HTR-8/SVneo (cell line): ENCODE measurements around the gene TOM1L1.

Experiments used
- DNase-seq: peaks from one replicate; pipeline ENCODE4 v3.0.0; 2011; ENCODE audit warnings: low spot score, mixed read lengths; ENCODE audit not compliant: insufficient read length
- FAIRE-seq: peaks from 2 replicates; lab custom pipeline; 2011; peaks lifted over from hg19 to GRCh38; lab: Jason Lieb, UNC

Gene TOM1L1

DNA sequence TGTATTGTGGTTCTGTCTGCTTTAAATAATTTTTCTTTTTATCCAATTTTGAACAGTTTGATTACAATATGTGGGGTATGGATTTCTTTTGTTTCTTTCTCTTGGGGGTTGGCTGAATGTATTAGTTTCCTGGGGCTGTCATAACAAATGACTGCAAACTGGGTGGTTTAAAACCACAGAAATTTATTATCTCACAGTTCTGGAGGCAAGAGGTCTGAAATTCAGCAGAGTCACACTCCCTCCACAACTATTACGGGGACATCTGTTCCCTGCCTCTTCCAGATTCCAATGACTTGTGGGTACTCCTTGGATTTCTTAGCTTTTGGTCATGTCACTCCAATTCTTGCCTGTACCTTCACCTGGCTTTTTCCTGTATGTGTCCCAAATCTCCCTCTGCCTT lies 44.1 kb downstream of the TOM1L1 start:
- FAIRE-seq (no peak), DNase-seq (no peak)

DNA sequence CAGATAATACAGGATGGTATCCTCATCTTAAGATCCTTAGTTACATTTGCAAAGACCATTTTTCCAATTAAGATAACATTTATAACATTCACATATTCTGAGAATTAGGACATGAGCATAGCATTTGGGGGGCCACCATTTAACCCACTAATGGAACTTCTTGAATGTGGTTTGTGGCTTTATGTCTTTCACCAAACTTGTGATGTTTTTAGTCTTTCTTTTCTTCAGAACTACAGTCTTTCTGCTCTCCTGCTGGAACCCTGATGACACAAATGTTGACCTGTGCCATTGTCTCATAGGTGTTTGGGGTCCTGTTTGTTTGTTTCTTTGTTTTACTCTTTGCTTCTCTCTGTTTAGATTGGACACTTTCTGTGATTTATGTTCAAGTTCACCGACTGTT lies 44.6 kb downstream of the TOM1L1 start:
- FAIRE-seq (no peak), DNase-seq (no peak)

DNA sequence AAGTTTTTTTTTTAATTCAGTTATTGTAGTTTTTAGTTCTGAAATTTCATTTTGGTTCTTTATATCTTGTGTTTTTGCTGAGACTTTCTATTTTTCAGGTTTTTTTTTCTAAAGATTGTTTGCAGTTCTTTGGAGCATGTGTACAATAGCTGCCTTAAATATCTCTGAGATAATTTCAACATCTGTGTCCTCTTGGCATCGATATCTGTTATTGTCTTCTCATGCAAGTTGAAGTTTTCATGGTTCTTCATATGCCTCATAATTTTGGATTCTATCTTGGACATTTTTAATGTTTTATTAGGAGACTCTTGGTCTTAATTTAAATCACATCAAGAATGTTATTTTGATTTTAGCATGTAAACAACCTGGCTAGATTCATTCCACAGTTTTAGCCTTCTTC lies 45.0 kb downstream of the TOM1L1 start:
- no peak for FAIRE-seq

DNA sequence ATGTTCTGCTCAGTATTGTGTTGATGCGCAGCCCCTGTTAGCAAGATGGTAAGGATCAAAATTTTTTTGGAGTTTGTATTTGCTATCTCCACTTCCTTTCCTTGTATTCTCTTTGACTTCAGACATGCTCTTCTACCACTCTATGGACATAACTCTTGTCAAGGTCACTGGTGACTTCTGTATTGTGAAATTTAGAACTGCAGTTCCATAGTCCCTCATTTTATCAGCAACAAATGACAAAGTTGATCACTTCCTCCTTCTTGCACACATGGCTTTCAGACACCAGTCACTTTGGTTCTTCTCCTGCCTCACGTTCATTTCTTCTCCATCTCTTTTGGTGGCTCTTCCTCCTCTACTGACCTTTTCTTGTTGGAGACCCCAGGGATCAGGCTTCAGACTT lies 46.7 kb downstream of the TOM1L1 start:
- FAIRE-seq (no peak), DNase-seq (no peak)

More for the DNA sequence above, 45.0 kb downstream of the TOM1L1 start:
- DNase-seq, result no peak

DNA sequence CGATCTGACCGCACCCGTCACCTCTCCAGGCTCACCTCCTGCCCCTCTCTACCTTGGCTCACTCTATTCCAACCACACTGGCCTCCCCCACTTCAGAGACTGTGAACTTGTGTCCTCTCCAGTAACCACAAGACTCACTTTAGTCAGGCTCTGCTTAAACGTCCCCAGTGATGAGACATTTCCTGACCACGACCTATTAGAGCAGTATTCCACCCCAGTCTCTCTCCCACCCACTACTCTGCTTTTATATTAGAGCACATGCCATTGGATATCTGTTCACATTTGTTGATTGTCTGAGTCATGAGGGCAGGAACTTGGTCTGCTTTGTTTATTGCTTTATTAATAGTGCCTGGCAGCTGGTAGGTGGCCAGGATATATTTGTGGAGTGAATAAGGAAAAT lies 47.7 kb downstream of the TOM1L1 start:
- DNase-seq (peak; percentile 64), FAIRE-seq (peak; percentile 76)

DNA sequence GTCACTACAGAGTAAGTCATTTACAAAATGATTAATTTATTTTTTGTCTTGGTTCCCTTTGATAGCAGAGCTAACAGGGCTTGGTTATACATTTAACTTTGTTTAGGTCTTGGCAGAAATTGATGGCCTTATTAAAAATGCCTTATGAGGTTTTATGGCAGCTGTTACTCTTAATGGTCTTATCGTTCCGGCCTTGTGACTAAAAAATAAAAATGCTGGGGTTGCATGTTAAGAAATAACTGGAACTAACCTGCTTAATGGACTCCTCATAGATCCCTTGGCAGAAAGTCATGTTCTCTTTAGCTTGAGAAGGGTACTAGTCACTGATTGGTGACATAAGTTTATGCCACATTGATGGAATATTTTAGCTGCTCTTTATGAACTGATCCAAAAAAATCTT lies 49.5 kb downstream of the TOM1L1 start:
- DNase-seq (no peak), FAIRE-seq (no peak)

DNA sequence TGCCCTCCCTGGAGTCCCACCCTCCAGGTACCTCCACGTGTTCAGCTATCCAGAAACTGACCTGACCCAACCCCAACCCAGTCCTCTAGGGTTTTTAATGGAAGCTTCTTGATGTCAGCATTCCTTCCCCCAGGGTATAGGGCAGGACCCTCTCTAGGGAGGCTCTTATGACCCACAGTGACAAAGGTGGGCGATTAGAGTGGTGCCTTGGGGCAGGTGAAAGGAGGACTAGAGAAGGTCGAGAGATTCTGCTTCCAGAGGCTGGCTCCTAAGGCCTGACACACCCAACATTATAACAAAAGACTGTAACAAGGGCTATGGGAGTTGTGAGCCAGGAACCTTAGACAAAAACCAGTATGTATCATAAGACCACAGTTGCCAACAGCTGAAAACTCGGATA lies 50.6 kb downstream of the TOM1L1 start:
- no peak for DNase-seq
- FAIRE-seq, result no peak

DNA sequence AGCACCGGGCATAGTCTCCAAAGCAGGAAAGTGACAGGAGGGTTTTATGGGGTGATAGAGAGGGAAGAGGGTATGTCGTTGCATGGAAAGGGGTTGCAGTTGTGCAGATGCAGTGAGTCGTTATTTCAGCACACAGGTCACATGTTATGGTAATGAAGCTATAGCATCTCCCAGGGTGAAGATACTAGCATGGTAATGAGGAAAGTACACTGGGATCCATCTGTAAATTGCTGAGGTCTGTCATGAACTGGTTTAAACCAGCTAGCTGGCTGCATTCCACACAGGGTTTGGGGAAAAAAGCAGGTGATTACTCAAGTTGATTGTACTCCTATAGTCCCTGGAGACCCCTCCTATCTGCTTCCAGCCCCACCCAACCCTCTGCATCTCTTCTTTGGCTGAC lies 56.1 kb downstream of the TOM1L1 start:
- FAIRE-seq, result no peak
- no peak for DNase-seq

DNA sequence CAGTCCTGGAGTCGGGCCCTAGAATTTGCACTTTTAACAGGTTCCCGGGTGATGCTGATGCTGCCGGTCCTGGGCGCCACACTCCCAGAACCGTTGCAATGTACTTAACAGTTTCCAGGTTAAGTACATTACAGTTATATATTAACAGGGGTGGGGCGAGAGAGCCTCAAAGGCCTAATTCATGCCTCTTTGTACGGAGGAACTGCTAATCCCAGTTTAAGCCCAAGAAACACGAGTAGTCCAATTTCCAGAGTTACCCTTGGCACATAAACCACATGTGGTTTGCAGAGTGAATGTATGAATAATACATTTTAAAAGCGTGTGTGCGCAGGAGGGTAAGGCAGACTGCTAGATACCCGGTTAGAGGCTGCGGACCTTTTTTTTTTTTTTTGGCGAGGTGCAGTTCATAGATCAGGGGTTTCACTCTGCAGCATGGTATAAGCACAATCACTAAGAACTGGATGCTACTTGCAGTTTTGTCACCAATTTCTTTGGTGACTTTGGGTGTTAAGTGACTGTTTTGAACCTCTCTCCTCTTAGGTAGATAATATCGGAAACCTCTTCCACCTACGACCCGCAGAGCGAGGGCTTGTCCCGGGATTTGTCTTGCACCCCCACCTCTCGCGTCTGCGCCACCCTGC lies 67.1 kb downstream of the TOM1L1 start:
- FAIRE-seq, result no peak
- DNase-seq, result peak; percentile 46

DNA sequence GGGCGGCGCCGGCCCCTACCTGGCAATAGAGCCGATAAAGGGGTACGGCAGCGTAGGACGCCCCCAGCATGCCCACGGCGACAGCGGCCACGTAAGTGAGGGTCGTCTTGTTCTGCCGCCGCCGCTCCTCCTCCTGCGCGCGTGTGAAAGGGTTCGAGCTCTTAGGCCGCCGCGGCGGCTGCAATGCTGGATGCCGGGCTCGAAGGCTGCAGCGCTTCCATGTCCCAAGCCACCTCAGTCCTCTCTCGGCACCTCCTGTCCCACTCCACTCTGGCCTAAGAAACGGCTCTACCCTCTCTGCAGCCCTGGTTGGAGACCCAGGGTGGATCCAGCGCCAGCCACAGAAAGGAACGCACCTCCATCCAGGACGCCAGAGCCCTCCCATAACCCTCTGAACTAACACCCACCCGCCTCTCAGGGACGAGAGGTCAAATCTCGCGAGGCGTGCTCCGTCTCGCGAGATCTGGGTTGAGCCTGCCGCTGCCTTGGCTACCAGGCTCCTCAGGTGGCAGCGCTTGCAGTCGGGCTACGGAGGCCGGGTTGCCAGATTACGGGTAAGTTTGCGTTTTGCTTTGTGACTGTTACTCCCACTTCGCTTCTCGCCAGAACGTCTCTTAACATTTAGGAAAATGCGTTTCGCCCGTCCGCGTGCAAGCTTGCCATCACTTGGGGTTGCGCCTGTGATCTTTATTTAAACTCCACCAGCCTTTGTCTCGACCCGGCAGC lies 67.8 kb downstream of the TOM1L1 start, which contains the start of the genes COX11 and STXBP4:
Gene COX11, minus strand, starts transcription at position 393 of the 726 bp plus-strand sequence. Its CDS starts 8 bp downstream, at position 385.
Gene STXBP4, plus strand, starts transcription at position 504 of the 726 bp plus-strand sequence. CDS start 17,455 bp downstream, outside the sequence.
- peak; percentile 99 for DNase-seq
- peak; percentile 89 for FAIRE-seq

DNA sequence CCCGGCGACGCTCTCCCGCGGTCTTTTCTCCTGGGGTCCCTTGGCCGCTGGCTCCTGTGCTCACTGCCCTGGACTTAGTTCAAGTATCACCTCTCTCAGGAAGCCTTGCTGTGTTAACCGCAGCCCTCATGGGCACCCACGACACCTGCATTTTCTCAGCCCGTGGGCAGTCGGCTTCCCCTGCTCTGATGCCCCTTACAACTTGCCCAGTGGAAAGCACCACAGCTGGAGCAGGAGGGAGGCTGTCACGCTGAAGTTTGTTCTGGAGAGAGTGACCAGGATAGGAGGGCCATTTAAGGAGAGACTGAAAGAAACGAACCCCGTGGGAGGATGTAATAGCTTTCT lies 68.3 kb downstream of the TOM1L1 start:
- DNase-seq, result peak; percentile 45
- no peak for FAIRE-seq

DNA sequence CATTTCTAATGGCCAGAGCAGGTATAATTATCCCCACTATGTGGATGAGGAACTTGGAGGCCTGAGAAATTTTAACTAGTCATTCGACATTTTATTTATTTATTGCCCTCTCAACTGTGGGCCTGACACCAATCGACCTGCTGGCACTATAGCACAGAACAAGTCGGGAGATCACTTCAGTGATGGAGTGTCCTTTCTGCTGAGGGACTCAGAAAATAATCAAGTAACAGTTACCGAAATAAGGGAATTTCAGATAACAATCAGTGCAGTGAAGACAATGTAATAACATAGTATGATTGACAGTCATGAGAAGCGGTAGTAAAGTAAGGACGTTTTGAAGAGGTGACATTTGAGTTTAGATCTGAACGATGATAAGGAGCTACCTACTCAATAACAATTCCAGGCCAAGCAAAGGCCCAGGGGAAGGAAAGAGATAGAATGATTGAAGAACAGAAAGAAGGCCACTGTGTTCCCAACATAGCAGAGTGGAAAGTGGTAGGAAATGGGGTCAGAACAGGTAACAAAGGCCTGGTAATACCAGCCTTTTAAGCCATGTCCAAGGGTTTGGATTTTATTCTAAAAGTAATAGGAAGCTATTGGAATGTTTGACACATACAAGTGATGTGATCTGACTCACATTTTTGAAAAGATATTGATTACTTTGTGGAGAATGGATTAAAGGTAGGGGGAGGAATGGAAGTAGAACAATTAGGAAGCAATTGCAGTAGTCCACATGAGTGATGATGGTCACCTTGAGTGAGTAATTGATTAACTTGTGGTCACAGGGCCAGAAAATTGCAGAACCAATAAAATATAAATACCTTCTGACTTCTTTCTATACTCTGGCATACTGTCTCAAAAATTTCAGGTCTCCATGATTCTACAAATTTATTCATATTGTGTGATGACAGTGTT lies 69.3 kb downstream of the TOM1L1 start:
- FAIRE-seq, result no peak
- DNase-seq, result no peak

DNA sequence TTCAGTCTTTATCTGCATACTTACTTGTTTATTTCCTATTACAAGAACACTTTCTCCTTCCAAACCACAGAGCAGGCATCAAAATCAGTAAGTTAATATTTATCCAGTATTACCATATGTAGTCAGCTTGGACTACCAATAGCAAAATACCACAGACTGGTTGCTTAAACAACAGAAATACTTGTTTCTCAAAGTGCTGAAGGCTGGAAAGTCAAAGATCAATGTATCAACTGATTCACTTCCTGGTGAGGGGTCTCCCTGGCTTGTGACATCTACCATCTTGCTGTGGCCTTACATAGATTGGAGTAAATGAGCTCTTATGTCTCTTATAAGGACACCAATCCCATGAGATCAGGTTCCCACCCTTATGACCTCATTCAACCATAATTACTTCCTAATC lies 70.5 kb downstream of the TOM1L1 start:
- peak; percentile 16 for FAIRE-seq
- DNase-seq, result no peak

DNA sequence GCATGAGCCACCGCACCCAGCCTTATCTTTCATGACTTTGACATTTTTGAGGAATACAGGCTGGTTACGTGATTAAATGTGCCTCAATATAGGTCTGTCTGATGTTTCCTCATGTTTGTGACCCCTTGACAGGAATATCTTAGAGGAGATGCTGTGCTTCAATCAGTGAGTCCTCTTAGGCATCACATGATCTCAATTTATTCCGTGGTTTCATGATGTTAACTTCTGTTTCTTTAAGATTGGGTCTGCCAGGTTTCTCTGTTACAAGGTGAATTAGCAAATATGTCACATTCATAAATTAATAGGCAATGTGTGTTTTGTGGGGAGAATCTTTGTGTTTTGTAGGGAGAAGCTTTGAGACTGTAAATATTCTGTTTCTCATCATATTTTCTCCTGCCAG lies 71.2 kb downstream of the TOM1L1 start:
- FAIRE-seq, result no peak
- no peak for DNase-seq

DNA sequence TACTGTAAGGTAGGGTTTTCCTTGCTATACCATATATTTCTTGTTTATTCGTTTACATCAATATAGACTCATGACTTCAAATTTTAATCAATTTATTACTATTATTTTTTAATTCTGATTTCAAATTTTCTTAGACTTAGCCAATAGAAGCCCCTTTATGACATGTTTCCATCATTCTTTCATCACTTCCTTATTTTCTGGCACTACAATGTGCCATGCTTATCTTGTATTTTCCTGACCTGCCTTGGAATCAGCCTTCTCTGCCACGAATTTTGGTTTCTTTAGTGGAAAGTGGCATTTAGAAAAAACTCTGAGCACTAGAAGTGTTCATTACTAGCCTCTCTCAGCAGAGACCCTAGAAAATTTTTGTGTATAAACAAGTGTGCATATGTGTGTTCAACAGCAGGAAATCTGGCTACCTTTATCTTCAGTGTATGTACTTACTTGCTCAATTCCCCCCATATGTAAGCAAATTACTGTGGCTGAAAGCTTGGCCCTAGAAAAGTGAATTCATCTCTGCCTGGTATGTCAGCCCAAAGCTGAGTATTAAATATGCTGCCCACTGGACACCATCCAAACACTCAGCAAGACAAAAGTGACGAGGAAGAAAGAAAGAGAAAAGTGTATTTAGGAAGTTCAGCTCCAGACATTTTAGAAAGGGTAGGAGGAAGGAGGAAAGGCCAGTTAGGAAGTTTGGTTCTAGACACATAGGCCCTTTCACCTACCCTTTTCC lies 71.9 kb downstream of the TOM1L1 start:
- DNase-seq, result no peak
- FAIRE-seq, result no peak

DNA sequence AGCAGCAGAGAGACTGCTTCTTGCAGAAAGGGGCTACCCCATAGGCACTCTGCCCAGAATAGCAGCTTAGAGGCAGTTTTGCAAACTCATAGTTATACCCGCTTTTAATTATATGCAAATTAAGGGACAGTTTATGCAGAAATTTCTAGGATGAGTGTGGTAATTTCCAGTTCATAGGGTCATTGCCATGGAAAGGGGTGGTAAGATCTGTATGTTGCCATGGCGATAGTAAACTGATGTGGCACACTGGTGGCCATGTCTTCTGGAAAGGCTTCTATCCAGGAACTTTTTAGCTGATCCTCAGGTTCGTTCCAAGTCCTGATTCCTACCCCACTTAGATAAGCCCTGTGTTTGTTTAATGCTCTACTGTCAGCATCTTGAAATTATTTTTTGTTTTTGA lies 74.1 kb downstream of the TOM1L1 start:
- FAIRE-seq (no peak), DNase-seq (no peak)

DNA sequence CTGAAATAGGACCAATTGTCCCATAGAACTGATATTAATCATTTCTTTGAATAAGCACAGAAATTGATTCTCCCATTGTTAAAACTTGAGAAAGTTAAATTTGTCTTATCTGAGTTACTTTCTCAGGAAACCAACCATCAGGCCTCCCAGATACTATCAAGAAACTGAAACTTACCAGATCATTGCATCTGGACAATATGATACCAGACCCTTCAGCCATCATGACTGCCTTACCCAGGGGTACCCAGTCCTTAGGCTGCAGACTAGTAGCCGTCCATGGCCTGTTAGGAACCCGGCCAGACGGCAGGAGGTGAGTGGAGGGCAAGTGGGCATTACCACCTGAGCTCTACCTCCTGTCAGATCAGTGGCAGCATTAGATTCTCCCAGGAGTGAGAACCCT lies 75.7 kb downstream of the TOM1L1 start:
- no peak for DNase-seq
- no peak for FAIRE-seq

DNA sequence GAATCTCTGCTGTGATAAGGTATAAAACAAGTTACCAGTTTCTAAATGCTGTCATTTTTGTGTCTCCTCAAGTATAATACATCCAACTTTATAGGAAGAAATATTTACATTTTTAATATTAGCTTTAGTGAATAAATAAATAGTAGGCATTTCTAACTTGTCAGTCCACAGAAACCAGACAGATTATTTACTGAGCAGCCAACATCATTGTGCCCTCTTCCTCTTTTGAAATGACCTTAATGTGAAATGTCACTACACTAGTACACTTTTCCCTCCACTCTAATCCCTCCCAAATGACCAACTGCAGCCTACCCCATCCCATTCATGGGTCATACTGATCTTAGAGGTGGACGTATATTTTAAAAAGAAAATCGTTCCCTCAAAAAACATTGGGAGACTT lies 77.1 kb downstream of the TOM1L1 start:
- no peak for FAIRE-seq
- DNase-seq, result no peak

DNA sequence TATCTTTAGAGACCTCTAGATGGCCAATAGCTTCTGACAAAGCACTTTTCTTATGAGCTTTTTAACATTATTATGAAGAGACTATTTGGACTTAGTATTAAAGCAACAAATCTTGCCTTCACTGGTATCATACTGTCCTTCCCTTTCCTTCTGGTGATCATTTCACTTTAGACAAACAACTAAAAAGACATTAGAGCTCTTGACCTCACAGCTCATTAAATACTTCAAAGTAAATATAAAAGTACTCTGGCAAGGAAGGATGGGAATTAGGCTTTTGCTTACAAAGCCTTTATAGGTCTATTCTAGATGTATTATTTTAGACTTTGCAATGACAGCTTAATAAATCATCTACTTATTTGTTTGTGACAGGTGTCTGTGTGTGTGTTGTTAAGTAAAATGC lies 79.0 kb downstream of the TOM1L1 start:
- FAIRE-seq, result no peak

DNA sequence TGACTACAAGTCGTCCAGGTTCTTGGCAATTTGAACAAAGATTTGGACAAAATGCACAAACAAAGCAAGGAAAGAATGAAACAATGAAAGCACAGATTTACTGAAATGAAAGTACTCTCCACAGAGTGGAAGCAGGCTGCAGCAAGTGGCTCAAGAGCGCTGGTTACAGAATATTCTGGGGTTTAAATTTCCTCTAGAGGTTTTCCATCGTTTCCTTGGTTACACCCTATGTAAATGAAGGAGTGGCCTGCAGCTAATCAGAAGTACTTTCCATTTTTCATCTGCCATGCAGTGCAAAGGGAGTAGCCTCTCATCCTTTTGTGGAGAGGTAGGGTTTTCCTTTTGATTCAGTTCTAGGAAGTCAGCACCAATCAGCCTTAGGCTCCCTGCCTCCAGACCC lies 79.7 kb downstream of the TOM1L1 start:
- no peak for DNase-seq

More for the DNA sequence above, 79.0 kb downstream of the TOM1L1 start:
- no peak for DNase-seq

More for the DNA sequence above, 79.7 kb downstream of the TOM1L1 start:
- no peak for FAIRE-seq
